Measurements from ENCODE around the gene TRAPPC12.

- TF ChIP-seq CTCF (IDR thresholded peaks at IDR 0.05; ENCODE audit: borderline replicate concordance, extremely low read depth, low read length, poor library complexity, severe bottlenecking) = no peak
- TF ChIP-seq EZH2 (IDR thresholded peaks at IDR 0.05; ENCODE audit: borderline replicate concordance, low read depth, low read length, severe bottlenecking) = no peak
Observed at GRCh38 chr2:3465844-3466481, 86.5 kb downstream of the TRAPPC12 start.

Data from DND-41 (cell line).